SK-N-SH (cell line): Measurements from ENCODE around the gene PTPMT1.

Experiments
- CTCF ChIP-seq: fragments of 200-600 bp; sonication (generic); IDR thresholded peaks from 2 replicates; pipeline ENCODE4 v1.6.1; 2017; ENCODE audit warnings: antibody characterized with exemption, mild to moderate bottlenecking, moderate library complexity
- PBX3 ChIP-seq: IDR thresholded peaks from 2 replicates; pipeline ENCODE4; 2012
- POLR2AphosphoS5 ChIP-seq: IDR thresholded peaks from 2 replicates; pipeline ENCODE4 v1.6.1; 2012; ENCODE audit warnings: low read depth, low read length
- RFX5 ChIP-seq: IDR thresholded peaks from 2 replicates; pipeline ENCODE4 v1.6.1; 2012; ENCODE audit warnings: mild to moderate bottlenecking, improper control_type of control experiment, low read length

- TF ChIP-seq CTCF (no peak), RFX5 (no peak), POLR2AphosphoS5 (no peak), PBX3 (no peak)
Measured at GRCh38 chr11:47536915-47537314, 28.5 kb upstream of the PTPMT1 start.
